NCI-H345 treated with DMSO at 0.1 percent for 48 hours (cell line): ENCODE results near the gene CDCA3.
"Not testable (repeated sequence)": the region's sequence is repeated elsewhere in the genome, so short reads cannot be mapped to it uniquely, and the experiment has no call there.

Experiments
- DNase-seq: peaks from one replicate; lab custom pipeline; 2025; ENCODE audit not compliant: unreplicated experiment; lab: John Stamatoyannopoulos, UW

Gene CDCA3

DNA sequence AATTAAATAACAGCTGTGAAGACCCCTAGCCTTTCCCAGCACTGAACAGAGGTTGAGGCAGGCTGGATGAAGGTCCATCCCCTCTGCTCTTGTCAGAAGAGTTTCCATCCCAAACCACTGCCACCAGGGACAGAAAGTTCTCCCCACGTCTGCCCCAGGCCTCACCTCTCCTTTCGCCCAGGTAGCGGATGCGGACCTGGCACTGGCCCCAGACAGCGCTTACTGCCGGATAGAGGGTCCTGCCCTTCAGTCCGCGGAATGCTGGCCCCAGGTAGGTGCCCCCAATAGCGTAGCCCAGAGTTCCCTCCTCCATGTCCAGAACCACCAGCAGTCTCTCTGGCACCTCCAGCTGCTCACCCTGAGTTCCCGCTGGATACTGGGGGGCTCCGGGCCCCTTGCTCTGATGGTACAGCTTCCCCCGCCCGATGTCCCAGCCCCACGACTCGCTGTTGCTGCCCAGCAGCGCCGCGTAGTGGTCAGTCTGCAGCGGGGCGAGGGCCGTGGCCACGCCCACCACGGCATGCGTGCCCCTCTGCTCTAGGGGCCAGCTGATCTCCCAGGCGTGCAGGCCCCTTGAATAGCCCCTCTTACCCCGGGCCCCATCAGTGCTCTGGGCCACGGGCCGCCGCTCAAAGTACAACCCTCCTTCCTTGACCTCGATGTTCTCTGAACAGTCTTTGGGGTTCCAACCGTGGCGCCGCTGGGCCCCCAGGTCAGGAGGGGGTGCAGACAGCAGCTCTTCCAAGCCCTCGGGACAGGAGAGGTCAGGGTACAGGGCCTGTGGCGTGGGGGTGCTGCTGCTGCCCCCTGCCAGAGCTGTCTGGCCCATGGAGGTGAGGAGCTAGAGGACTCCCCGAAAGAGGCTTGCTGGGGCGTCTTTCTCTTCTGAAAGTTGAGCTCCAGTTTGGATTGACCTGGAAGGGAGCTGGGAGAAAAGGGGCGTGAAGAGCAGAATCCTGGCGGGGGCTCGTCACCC is 21.3 kb upstream of the CDCA3 start:
- peak; percentile 47 for DNase-seq

DNA sequence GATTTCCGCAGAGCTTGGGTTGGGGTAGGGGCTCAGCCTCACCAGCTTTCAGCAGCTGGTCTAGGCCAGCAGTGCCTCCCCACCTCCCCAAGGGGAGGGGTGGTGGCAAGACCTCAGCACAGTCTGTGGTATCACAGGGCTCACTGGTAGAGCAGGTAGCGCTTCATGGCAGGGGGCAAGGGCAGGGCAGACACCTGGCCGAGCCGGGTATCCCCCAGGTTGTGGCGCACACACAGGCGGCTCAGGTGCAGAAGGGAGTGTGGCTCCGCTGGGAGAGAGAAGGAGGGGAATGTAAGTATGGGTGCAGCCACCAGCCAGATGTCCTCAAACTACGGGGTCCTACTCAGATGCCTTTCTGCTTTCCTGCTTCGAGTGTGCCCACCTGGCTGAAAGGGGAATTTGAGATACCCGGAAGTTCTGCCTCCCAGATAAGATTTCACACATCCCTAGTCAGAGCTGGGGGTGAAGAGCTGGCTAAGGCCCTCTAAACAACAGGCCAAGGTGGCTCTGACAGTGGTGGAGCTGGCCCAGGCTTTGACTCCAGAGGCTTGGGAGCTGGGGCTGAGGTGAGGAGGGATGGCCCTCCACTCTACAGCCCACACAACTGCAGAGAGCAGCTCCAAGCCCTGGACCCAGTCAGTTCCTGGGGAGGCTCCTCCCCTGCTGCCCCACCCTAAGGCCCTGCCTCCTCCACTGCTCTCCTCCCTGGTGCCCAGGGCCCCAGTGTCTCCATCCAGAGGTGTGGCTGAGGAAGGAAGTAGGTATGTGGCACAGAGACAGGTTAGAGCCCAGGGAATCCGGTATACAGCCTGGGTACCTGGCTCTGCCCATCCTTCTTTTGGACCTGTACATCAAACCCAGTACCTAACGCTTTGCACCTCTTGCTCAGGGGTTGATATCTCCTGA is 20.2 kb upstream of the CDCA3 start:
- peak; percentile 24 for DNase-seq

DNA sequence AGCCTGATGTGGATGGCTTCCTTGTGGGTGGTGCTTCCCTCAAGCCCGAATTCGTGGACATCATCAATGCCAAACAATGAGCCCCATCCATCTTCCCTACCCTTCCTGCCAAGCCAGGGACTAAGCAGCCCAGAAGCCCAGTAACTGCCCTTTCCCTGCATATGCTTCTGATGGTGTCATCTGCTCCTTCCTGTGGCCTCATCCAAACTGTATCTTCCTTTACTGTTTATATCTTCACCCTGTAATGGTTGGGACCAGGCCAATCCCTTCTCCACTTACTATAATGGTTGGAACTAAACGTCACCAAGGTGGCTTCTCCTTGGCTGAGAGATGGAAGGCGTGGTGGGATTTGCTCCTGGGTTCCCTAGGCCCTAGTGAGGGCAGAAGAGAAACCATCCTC is 19.2 kb upstream of the CDCA3 start:
- not testable (repeated sequence) for DNase-seq

DNA sequence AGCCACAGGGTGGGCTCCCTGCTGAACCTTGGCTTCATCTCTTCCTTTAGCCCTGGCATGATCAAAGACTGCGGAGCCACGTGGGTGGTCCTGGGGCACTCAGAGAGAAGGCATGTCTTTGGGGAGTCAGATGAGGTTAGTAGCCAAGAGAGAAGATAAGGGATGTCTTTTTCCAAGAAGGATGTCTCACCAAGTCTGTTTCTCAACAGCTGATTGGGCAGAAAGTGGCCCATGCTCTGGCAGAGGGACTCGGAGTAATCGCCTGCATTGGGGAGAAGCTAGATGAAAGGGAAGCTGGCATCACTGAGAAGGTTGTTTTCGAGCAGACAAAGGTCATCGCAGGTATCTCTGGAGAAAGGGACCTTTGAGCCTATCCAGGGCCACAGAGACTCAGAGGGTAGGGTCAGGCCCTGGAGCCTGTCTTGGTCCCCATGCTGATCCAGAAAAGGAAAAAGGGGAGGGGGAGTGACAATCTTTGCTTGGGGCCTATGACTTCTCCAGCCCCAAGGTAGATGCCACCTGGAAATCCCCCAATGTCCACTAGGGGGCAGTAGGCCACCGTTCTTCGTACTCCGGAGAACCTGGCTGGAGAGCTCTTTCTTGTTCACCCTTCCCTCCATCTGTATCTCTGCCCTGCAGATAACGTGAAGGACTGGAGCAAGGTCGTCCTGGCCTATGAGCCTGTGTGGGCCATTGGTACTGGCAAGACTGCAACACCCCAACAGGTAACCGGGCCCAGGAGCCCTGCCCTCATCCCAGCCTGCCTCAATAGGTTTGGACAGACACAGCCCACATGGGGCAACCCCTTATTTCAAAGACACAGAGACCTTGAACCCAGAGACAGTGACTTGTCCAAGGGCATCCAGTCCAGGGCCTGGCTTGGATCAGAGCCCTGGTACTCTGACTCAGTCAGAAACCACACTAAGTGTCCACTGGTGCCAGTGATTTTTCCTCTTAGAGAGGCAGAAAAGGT is 18.2 kb upstream of the CDCA3 start:
- peak; percentile 20 for DNase-seq

DNA sequence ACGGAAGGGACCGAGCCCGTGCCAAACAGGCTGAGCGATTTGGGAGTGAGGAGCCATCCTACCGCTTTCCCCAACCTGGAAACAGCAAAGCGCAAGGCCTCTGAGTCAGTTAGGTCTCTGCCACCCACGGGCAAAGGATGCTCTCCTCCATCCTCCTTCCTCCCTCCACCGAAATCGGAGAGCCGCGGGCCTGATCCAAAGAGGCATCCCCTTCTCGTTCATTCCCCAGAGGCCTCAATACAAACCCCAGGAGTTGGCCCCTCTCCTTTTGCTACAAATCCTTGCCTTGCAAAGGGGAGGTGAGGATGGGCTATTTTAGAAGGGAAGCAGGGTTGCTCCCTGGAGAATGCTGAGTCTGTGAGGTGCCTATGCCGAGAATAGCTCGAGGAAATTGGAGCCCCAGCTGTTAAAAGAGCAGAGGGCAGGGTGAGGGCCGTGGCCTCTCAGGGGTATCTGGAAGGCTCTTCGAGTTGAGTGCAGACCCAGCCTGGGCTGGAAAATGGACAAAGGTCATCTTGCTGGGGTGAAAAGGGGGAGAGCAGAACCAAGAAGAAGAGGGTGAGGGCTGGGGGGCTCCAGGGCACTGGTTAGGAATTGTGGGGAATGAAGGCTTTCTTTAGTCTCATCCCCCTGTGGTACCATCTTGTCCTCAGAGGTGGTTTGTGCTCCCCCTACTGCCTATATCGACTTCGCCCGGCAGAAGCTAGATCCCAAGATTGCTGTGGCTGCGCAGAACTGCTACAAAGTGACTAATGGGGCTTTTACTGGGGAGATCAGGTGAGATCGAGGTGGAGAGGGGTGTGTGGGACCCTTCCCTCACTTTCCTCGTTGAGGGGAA is 17.3 kb upstream of the CDCA3 start:
- DNase-seq, result no peak

DNA sequence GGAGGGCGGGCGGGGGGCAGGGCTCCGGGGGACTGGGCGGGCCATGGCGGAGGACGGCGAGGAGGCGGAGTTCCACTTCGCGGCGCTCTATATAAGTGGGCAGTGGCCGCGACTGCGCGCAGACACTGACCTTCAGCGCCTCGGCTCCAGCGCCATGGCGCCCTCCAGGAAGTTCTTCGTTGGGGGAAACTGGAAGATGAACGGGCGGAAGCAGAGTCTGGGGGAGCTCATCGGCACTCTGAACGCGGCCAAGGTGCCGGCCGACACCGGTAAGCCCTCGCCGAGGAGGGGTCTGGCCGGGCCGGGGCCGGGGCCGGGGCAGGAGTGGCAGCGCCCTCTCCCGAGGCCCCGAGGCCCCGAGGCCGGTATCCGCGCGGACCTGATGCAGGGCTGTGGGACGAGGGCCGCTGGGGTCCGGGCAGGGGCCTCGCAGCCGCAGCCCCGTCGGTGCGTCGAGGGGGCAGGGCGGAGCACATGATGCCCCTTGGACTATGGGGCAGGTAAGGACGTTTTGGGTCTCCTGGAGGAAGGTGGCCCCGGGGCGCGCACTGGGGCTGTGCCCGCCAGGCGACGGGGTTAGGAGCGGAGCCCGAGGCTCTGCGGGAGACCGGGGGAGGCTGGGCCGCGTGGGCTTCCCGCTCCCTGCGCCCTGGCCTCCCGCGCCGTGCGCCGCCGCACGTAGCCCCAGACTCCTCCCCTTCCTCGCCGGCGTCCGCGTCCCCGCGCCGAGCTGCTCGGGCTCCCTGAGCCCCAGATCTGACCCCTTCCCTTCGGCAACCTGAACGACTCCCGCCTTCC is 16.5 kb upstream of the CDCA3 start, which contains the start of gene TPI1:
Gene TPI1 (plus strand): TSS at position 119 of the 798 bp plus-strand sequence. CDS start 36 bp downstream, at position 155.
- peak; percentile 41 for DNase-seq

DNA sequence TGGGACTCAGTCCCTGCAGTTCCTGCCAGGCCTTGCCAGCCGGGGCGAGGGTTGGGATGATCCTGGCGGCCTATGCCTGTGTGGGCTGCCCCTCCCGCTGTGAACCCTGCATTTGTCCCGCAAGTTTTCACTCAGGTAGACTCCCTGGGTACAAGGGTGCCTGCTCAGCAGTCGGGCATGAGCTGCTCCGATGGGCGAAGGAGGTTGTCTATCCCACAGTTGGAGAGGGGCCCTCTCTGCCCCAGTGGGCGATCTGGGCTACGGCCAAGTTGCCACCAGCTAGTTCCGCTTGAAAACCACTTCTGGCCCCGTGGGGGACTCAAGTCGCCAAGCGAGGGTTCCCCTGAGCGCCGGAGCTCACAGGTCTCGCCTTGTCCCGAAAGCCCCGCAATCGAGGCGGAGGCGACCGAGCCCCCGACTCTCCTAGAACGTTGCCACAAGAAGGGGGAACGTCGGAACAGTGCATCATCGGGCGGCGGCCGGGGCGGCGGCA is 15.9 kb upstream of the CDCA3 start:
- no peak for DNase-seq

DNA sequence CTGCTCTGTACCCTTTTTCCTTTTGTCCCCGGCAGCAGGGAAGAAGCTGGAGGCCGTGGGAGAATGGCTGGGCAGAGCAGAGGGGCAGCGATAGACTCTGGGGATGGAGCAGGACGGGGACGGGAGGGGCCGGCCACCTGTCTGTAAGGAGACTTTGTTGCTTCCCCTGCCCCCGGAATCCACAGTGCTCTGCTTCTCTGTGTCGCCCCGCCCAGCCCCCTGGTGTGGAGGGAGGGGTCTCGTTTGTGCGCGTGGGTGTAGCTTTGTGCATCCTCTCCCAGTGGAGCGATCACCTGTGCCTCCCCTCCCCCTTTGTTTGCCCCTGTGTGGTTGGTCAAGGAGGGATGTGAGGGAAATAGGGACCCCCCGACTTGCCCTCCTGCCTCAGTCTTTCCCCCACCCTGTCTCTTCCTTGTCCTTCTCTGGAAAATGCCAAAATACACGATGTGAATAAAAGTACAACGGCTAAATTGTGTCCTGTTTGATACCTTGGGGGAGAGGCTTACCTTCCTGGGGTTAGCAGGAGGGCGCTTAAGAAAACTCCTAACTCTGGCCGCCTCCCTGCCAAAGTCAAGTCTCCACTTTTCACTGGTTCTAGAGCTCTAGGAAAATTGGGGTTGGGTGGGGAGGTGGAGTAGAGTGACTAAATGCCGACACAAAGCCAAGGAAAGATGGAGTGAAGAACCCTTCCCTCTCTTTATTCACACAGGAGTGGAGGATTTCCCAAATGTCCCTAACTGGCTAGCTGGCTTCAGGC is 15.3 kb upstream of the CDCA3 start:
- no peak for DNase-seq

DNA sequence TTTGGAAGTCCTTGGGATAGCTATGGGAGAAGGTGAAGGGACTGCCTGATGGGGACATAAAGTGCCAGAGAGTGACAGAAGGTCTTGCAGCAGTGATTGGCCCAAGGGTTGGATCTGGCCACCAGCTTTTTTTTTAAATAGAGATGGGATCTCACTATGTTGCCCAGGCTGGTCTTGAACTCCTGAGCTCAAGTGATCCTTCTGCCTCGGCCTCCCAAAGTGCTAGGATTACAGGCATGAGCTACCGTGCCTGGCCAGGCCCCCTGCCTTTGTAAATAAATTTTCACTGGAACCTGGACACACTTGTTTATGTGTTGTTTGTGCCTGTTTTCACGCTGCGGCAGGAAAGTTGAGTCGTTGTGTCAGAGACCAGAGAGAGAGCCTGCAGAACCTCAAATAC is 14.2 kb upstream of the CDCA3 start:
- not testable (repeated sequence) for DNase-seq

DNA sequence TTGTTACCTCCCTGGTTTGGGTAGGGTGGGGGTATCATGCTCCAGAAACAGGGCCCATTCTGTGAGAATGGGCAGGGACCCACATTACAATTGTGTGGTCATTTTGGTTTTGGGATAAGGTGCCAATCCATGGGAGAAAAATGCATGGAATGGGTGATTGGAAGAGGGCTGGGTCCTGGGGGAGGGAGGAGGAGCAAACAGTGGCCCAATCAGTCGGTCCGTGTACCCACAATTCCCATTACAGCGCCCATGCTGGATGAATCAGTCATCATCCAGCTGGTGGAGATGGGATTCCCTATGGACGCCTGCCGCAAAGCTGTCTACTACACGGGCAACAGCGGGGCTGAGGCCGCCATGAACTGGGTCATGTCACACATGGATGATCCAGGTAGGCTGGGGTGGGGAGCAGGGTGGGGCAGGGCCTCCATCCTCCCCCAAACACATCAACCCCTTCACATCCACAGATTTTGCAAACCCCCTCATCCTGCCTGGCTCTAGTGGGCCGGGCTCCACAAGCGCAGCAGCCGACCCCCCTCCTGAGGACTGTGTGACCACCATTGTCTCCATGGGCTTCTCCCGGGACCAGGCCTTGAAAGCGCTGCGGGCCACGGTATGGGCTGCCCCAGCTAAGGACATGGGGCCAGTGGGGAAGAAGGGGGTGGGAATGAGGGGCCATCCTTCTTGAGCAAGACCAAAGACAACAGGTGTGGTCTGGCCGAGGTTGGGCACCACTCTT is 12.7 kb upstream of the CDCA3 start:
- DNase-seq, result no peak

DNA sequence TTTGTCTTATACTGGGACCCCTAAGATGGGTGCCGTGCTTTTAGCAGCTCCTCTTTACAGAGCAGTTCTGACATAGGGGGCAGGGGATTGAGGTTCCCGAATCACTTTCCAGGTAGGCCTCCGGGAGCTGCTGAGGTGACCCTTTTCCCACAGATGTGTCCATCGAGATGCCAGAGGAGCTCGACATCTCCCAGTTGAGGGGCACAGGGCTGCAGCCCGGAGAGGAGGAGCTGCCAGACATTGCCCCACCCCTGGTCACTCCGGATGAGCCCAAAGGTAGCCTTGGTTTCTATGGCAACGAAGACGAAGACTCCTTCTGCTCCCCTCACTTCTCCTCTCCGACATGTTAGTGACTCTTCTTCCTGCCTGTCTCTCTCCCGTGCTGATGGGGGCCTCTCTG is 11.9 kb upstream of the CDCA3 start:
- DNase-seq, result no peak

DNA sequence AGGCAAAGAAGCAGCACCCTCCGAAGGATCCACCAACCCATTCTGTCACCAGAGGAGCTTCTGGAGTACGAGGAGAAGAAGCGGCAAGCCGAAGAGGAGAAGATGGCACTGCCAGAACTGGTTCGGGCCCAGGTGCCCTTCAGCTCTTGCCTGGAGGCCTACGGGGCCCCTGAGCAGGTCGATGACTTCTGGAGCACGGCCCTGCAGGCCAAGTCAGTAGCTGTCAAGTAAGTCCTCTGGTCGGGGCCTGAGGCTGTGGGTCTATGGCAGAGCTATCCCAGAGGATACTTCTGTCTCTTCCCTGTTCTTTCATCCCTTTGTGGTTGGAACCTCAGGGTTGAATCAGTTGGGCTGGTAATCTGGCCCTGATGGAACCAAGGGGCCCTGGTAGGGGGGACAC is 10.3 kb upstream of the CDCA3 start:
- no peak for DNase-seq

DNA sequence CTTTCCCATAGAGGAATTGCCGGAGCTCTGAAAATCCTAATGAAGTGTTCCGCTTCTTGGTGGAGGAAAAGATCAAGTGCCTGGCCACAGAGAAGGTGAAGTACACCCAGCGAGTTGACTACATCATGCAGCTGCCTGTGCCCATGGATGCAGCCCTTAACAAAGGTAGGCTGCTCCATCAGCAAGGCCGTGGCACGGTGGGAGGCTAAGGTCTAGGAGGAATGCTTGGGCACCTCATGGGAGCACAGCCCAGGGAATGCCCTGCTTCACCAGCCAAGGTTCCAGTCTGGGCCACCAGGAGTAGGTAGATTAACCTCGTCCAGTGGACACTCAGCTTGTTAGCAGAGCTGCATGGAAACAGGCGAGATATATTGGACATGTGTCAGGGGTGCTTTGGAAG is 9.9 kb upstream of the CDCA3 start:
- no peak for DNase-seq

DNA sequence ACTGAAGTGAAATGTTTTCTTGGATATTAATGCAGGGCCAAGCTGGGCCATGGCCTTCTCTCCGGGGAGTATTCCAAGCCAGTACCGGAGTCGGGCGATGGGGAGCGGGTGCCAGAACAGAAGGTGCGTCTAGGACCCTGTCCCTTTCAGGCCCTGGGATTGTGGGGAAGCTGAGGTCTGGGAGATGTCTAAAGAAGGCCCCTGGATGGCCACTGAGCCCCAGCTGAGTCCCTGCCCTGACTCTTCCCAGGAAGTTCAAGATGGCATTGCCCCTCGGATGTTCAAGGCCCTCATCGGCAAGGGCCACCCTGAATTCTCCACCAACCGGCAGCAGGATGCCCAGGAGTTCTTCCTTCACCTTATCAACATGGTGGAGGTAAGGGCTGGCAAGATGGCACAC is 9.0 kb upstream of the CDCA3 start:
- DNase-seq, result no peak

DNA sequence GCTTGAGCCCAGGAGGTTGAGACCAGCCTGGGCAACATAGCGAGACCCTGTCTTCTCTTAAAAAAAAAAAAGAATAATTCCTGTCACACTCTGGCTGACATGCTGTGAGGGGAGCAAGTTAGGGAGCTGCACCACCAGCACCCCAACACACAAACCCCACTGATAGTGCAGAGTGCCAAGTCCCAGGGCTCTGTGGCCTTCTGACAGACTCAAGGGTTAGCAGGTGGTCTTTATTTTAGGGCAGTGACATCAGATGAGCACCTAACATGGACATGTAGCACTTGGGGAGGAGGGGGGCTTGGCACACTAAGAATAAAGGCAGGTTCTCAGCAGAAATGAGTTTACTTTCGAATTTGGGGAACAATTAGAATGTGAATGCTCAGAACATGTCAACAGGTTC is 7.7 kb upstream of the CDCA3 start:
- no peak for DNase-seq

DNA sequence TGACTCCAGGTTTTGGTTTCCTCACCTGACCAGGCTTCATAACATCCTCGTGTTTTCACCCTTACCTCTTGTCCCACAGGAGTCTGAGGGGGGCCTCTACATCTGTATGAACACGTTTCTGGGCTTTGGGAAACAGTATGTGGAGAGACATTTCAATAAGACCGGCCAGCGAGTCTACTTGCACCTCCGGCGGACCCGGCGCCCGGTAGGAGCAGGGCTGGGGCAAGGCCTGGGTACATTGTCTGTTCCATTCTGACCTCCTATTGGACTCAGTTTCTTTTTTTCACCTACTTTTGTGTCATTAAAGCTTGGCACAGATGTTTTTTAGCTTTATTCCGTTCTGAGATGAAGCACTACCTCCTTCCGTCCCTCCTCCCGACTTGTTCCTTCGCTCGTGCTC is 4.2 kb upstream of the CDCA3 start:
- no peak for DNase-seq

DNA sequence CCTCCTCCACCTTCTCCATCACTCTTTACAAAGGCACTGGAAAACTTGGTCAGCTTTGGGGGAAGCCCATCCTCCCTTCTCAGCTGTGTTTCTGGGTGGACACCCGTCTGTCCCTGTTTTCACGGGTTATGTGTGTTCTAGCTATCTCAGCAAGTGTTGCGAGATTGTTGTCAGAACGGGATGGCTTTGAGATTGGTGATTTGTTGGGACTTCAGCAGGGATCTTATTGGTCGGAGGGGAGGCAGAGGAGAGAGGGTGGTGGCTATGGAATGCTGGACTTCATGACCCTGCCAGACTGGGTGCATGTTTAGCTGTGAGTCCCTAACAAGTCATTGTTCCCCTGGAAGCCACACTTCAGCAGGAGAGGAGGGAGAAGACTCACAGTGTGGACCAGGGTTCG is 3.0 kb upstream of the CDCA3 start:
- no peak for DNase-seq
